Esophagus muscularis mucosa (tissue), 4 donors: ENCODE measurements around the gene PKHD1. TPM values are rescaled to one million over a fixed set of nuclear protein-coding genes. Genes with fewer than 3 reads are reported as not detected.

ENCODE experiments used
- DNase-seq: peaks from one replicate; pipeline ENCODE4 v3.0.0-alpha.2; 2017; ENCODE audit errors: extremely low spot score
- H3K27ac ChIP-seq, 4 donors: fragments of 200-600 bp; sonication (generic); replicated peaks in 1 of 4; 1 replicate in 3 of 4; 2 replicates in 1 of 4; pipeline ENCODE4 v1.5.1; 2016 to 2019; ENCODE audit warnings: mild to moderate bottlenecking in 1 of 4
- H3K27me3 ChIP-seq, 4 donors: fragments of 200-600 bp; sonication (generic); one replicate each; pipeline versions ENCODE4 v1.5.1 to v1.6.0; 2016 to 2019
- H3K36me3 ChIP-seq, 4 donors: fragments of 200-600 bp; sonication (generic); one replicate each; pipeline ENCODE4 v1.5.1; 2016 to 2019
- H3K4me1 ChIP-seq, 4 donors: fragments of 200-600 bp; sonication (generic); one replicate each; pipeline ENCODE4 v1.5.1; 2016 to 2019
- H3K4me3 ChIP-seq, 4 donors: fragments of 200-600 bp; sonication (generic); 1 replicate in 2 of 4; 2 replicates in 2 of 4; pipeline ENCODE4 v1.5.1; 2016 to 2019; ENCODE audit warnings: mild to moderate bottlenecking in 4 of 4, moderate library complexity in 1 of 4
- H3K9me3 ChIP-seq, 4 donors: fragments of 200-600 bp; sonication (generic); 1 replicate in 3 of 4; 2 replicates in 1 of 4; pipeline ENCODE4 v1.5.1; 2016 to 2019
- CTCF ChIP-seq, 3 experiments: fragments of 200-600 bp in 2 of 3; fragments of 450-650 bp in 1 of 3; sonication (generic) in 2 of 3; IDR thresholded peaks; one replicate each; pipeline ENCODE4 v1.5.1; 2017 to 2019; ENCODE audit warnings: antibody characterized with exemption in 3 of 3, mild to moderate bottlenecking in 2 of 3, moderate library complexity in 1 of 3
- EP300 ChIP-seq: sonication (generic); formaldehyde crosslinking; IDR thresholded peaks from one replicate; pipeline ENCODE4 v1.6.1; 2017; ENCODE audit warnings: antibody characterized with exemption
- POLR2A ChIP-seq: fragments of 450-650 bp; IDR thresholded peaks from one replicate; pipeline ENCODE4 v1.6.1; 2017; ENCODE audit warnings: antibody characterized with exemption, moderate library complexity, mild to moderate bottlenecking, low read depth
- POLR2AphosphoS5 ChIP-seq, 2 donors: sonication (generic); formaldehyde crosslinking; IDR thresholded peaks; one replicate each; pipeline ENCODE4 v1.6.1; 2017; ENCODE audit warnings: antibody characterized with exemption in 2 of 2
- WGBS: methylation state at CpG from one replicate; pipeline ENCODE4 v1.1.5; 2018; 5-methylcytosine and 5-hydroxymethylcytosine counted together
- intact Hi-C: fragments of 100-400 bp; cut with DNase I; formaldehyde crosslinking; loops from one replicate; pipeline ENCODE4 v1.15.1; 2023
- total RNA-seq, 4 donors: library from RNA; depleted of rRNA; stranded (reverse); fragments of >200 nt; gene quantifications; one replicate each; pipeline versions ENCODE4 v1.1.0 to v1.2.1, GENCODE V29; 2016

Gene PKHD1
- total RNA-seq, 4 donors from 2014 or later, result under 0.01 TPM; not detected in 3

GRCh38 chr6:51893366-51893765 lies 194.0 kb downstream of the PKHD1 start:
- no peak overlapping the region for H3K27ac ChIP-seq
- WGBS, result 70% methylated on average over 4 of the region's 4 CpGs
- H3K4me1 ChIP-seq, result no peaks in the 10 kb centered on the region
- DNase-seq, result no peak
- H3K4me3 ChIP-seq, result no peak overlapping the region
- no peaks in the 10 kb centered on the region for H3K9me3 ChIP-seq
- no peaks in the 10 kb centered on the region for H3K27me3 ChIP-seq
- no peaks in the 10 kb centered on the region for H3K36me3 ChIP-seq
- TF ChIP-seq CTCF (IDR thresholded peaks at IDR 0.05) (no peak), EP300 (no peak), POLR2AphosphoS5 (IDR thresholded peaks at IDR 0.05) (no peak), POLR2A (no peak)
- intact Hi-C loops, result no loop called here

GRCh38 chr6:51892750-51893149 lies 194.7 kb downstream of the PKHD1 start:
- H3K27ac ChIP-seq, result no peak overlapping the region
- intact Hi-C loops, result no loop called here
- no peaks in the 10 kb centered on the region for H3K9me3 ChIP-seq
- 72% methylated on average over 4 of the region's 4 CpGs for WGBS
- TF ChIP-seq EP300 (no peak), POLR2A (no peak)
- no peak for DNase-seq
- H3K27me3 ChIP-seq, result no peaks in the 10 kb centered on the region
- no peak overlapping the region for H3K4me3 ChIP-seq
- no peaks in the 10 kb centered on the region for H3K36me3 ChIP-seq
- no peaks in the 10 kb centered on the region for H3K4me1 ChIP-seq

- Histone ChIP-seq H3K4me3 (no peak overlapping the region), H3K4me1 (no peaks in the 10 kb centered on the region), H3K27ac (no peak overlapping the region), H3K9me3 (no peaks in the 10 kb centered on the region), H3K36me3 (no peaks in the 10 kb centered on the region), H3K27me3 (no peaks in the 10 kb centered on the region)
- no peak for DNase-seq
- no peak for TF ChIP-seq EP300
- TF ChIP-seq CTCF (IDR thresholded peaks at IDR 0.05), result no peak
- no peak for TF ChIP-seq POLR2A
- no peak for TF ChIP-seq POLR2AphosphoS5 (IDR thresholded peaks at IDR 0.05)
- intact Hi-C loops, result no loop called here
- 90% methylated on average over 3 of the region's 3 CpGs for WGBS
Measured at GRCh38 chr6:51892339-51892738, 195.1 kb downstream of the PKHD1 start.

DNA sequence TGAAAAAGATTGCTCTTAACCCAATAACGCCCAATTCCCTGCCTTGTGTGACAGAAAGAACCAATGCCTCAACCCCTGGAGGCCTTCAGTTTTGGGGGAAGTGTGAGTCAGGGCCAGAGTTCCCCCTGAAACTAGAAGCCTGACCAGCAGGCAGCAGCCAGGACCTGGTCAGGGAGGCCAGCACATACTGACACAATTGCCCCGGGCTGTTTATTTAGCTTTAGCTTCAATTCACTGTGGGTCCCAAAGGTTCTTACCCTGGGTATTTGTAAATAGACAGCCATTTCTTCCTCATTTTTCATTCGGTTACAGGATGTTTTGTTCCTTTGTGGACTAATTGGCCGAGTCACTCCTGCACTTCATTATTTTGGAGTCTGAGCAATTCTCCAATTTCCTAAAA lies 195.6 kb downstream of the PKHD1 start:
- Histone ChIP-seq H3K4me3 (no peak overlapping the region), H3K27me3 (no peaks in the 10 kb centered on the region), H3K27ac (no peak overlapping the region), H3K9me3 (no peaks in the 10 kb centered on the region), H3K4me1 (no peaks in the 10 kb centered on the region), H3K36me3 (no peaks in the 10 kb centered on the region)
- no peak for TF ChIP-seq POLR2AphosphoS5 (IDR thresholded peaks at IDR 0.05)
- 58% methylated on average over 4 of the region's 4 CpGs for WGBS
- no peak for DNase-seq
- intact Hi-C loops, result no loop called here

DNA sequence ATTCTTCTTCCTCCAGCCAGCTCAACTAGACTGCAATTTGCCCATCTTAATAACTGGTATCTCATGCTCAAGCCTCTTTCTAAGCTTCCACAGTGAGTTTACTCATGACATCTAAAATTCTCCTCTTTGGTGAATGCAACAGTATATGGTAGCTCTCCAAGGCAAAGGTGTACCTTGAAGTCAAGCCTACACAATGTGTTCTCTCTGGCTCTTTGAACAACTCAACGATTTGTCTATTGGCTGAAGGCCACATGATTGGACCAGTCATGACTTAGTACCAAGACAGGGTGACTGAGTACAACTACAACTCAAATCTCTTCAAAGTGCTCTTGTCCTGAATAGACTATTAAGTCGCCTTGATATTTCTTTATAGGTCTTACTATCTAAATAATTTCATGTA lies 199.6 kb downstream of the PKHD1 start:
- no peaks in the 10 kb centered on the region for H3K9me3 ChIP-seq
- H3K4me1 ChIP-seq, result no peaks in the 10 kb centered on the region
- intact Hi-C loops, result no loop called here
- WGBS, result 43% methylated on average over 2 of the region's 2 CpGs
- H3K27ac ChIP-seq, result no peak overlapping the region
- H3K36me3 ChIP-seq, result no peaks in the 10 kb centered on the region
- no peak for DNase-seq
- TF ChIP-seq POLR2A (no peak), POLR2AphosphoS5 (IDR thresholded peaks at IDR 0.05) (no peak), CTCF (IDR thresholded peaks at IDR 0.05) (no peak), EP300 (no peak)
- H3K4me3 ChIP-seq, result no peak overlapping the region
- H3K27me3 ChIP-seq, result no peaks in the 10 kb centered on the region

GRCh38 chr6:51885957-51886356 lies 201.5 kb downstream of the PKHD1 start:
- intact Hi-C loops, result no loop called here

More at GRCh38 chr6:51885957-51886356, 201.5 kb downstream of the PKHD1 start:
- DNase-seq, result no peak
- H3K4me3 ChIP-seq, result no peak overlapping the region
- H3K4me1 ChIP-seq, result no peaks in the 10 kb centered on the region
- H3K36me3 ChIP-seq, result no peaks in the 10 kb centered on the region
- H3K27me3 ChIP-seq, result no peaks in the 10 kb centered on the region
- TF ChIP-seq POLR2AphosphoS5 (IDR thresholded peaks at IDR 0.05), result no peak
- no peak for TF ChIP-seq EP300
- no peak for TF ChIP-seq CTCF (IDR thresholded peaks at IDR 0.05)
- TF ChIP-seq POLR2A, result no peak
- H3K9me3 ChIP-seq, result no peaks in the 10 kb centered on the region
- 42% methylated on average over 2 of the region's 2 CpGs for WGBS
- H3K27ac ChIP-seq, result no peak overlapping the region
